HepG2 (cell line): Measurements from ENCODE around the gene HRH2.

Source experiments
- GABPB1 ChIP-seq: IDR thresholded peaks from 2 replicates; pipeline ENCODE4 v1.6.1; 2016; ENCODE audit warnings: mild to moderate bottlenecking, missing genetic modification reagents, moderate library complexity, missing compliant biosample characterization
- HCFC1 ChIP-seq: fragments of 150-350 bp; IDR thresholded peaks from 2 replicates; pipeline ENCODE4 v1.6.1; 2014; ENCODE audit warnings: low read depth, low read length
- HDAC2 ChIP-seq: sonication (generic); formaldehyde crosslinking; IDR thresholded peaks from 2 replicates; pipeline ENCODE4 v1.4.0; 2020; ENCODE audit warnings: missing genetic modification reagents
- JUNB ChIP-seq: sonication (generic); formaldehyde crosslinking; IDR thresholded peaks from 2 replicates; pipeline ENCODE4 v1.8.0; 2022; ENCODE audit warnings: missing genetic modification reagents, mild to moderate bottlenecking, borderline replicate concordance
- POLR2A ChIP-seq, 2 experiments: IDR thresholded peaks; 2 replicates each; pipeline ENCODE4 v1.6.1; 2011; ENCODE audit warnings: low read depth in 2 of 2, low read length in 2 of 2, mild to moderate bottlenecking in 1 of 2, moderate library complexity in 1 of 2; ENCODE audit not compliant: insufficient read depth in 1 of 2
- TF ChIP-seq, protein P1 (sequence below): sonication (generic); formaldehyde crosslinking; IDR thresholded peaks from 2 replicates; pipeline ENCODE4 v1.5.0; 2020; ENCODE audit warnings: mild to moderate bottlenecking, missing genetic modification reagents, moderate library complexity
- TF ChIP-seq, protein P2 (sequence below): sonication (generic); formaldehyde crosslinking; IDR thresholded peaks from 2 replicates; pipeline ENCODE4 v1.9.0; 2021; ENCODE audit warnings: missing genetic modification reagents, mild to moderate bottlenecking, borderline replicate concordance

DNA sequence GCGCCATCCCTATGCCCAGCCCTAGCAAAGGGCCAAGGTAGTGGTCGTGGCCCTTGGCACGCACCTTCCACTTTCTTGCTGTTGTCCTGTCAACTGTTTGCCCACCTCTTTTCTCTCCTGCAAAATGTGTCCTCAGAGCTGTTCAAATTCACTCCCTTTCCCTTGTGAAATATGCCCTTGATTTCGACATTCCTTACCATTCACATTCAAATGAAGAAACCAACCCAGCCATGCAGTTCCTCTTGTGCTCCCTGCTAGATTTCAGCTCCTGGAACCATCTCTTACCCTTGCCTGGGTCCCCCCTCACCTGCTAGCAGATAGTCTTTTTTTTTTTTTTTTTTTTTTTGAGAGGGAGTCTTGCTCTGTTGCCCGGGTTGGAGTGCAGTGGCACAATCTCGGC, 19.6 kb upstream of the HRH2 start:
- no peak for TF ChIP-seq HCFC1
- no peak for TF ChIP-seq GABPB1 (CRISPR knock-in tag)
- TF ChIP-seq HDAC2 (CRISPR knock-in tag) = no peak
- TF ChIP-seq JUNB = no peak
- TF ChIP-seq, protein P1, sequence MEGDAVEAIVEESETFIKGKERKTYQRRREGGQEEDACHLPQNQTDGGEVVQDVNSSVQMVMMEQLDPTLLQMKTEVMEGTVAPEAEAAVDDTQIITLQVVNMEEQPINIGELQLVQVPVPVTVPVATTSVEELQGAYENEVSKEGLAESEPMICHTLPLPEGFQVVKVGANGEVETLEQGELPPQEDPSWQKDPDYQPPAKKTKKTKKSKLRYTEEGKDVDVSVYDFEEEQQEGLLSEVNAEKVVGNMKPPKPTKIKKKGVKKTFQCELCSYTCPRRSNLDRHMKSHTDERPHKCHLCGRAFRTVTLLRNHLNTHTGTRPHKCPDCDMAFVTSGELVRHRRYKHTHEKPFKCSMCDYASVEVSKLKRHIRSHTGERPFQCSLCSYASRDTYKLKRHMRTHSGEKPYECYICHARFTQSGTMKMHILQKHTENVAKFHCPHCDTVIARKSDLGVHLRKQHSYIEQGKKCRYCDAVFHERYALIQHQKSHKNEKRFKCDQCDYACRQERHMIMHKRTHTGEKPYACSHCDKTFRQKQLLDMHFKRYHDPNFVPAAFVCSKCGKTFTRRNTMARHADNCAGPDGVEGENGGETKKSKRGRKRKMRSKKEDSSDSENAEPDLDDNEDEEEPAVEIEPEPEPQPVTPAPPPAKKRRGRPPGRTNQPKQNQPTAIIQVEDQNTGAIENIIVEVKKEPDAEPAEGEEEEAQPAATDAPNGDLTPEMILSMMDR (CRISPR knock-in tag) = no peak
- no peak for TF ChIP-seq POLR2A (IDR thresholded peaks at IDR 0.05; ENCODE audit: insufficient read depth in 1 of 2, low read depth in 2 of 2, low read length in 2 of 2)
- TF ChIP-seq, protein P2, sequence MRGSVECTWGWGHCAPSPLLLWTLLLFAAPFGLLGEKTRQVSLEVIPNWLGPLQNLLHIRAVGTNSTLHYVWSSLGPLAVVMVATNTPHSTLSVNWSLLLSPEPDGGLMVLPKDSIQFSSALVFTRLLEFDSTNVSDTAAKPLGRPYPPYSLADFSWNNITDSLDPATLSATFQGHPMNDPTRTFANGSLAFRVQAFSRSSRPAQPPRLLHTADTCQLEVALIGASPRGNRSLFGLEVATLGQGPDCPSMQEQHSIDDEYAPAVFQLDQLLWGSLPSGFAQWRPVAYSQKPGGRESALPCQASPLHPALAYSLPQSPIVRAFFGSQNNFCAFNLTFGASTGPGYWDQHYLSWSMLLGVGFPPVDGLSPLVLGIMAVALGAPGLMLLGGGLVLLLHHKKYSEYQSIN (CRISPR knock-in tag) = no peak
